Measurements from ENCODE around the gene TRIM74. TPM values are rescaled to one million over a fixed set of nuclear protein-coding genes. Genes with fewer than 3 reads are reported as not detected.
"Not testable (repeated sequence)": the region's sequence is repeated elsewhere in the genome, so short reads cannot be mapped to it uniquely, and the experiment has no call there.

The TRIM74 gene
- total RNA-seq, 2 experiments from 2014 or later: 0.72 to 0.86 TPM

- DNase-seq; intact Hi-C loops (cut with micrococcal nuclease); H3K4me3 Mint-ChIP-seq; CTCF ChIA-PET; H3K36me3 Mint-ChIP-seq (ENCODE audit: low read depth); H3K9me3 Mint-ChIP-seq; H3K27me3 Mint-ChIP-seq (ENCODE audit: low read depth); H3K4me1 Mint-ChIP-seq (ENCODE audit: low read depth); H3K27ac Mint-ChIP-seq: not testable (repeated sequence)
Observed at GRCh38 chr7:72949276-72949675, 20.0 kb downstream of the TRIM74 start.

DNA sequence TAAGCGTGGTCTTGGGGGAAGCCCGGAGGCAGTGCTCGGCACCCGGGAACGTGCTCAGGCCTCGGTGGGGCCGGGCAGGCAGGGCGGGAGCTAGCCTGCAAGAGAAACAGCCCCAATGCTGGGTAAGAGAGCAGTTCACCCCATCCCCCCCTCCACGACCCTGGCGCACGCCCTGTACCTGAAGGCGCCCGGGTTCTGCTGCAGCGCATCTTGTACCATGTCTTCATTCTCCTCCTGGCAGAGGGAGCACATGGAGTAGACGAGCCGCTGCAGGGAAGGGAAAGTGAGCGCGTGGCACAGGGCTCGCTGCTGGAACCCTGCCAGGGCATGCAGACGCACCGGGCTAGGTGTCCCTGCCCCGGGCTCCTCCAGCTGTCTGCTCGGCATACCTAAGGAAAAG is 20.6 kb downstream of the TRIM74 start:
- H3K9me3 Mint-ChIP-seq; H3K36me3 Mint-ChIP-seq (ENCODE audit: low read depth); H3K4me3 Mint-ChIP-seq; H3K27me3 Mint-ChIP-seq (ENCODE audit: low read depth); H3K27ac Mint-ChIP-seq; CTCF ChIA-PET; intact Hi-C loops (cut with micrococcal nuclease); DNase-seq; H3K4me1 Mint-ChIP-seq (ENCODE audit: low read depth): not testable (repeated sequence)

DNA sequence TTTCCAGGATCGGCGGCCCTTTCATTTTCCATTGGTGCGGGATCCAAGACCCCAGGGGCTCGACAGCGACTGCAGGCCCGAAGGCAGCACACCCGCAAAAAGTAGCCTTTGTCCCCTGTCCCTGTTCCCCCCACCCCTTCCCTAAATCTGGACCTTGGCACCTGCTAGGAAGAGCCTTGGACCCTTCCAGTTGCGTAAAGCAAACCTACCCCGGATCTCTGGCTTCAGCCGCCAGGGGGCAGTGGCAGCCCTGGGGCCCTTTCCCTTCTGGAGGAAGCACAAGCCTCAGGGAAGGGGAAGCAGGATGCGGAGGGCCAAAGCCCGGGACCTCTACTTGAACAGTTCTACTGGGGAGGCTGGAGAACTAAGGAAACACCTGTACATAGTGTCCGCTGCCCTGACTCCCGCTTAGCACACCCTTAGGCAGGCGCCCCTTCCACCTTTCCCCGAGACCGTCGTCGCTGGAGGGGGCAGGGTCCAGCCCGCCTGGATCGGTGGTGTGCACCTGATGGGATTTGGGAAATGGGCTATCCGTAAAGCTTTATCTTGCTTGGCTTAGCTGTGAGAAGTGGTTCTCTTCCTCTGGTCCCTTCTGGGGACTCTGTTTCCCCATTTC is 23.0 kb downstream of the TRIM74 start:
- H3K4me1 Mint-ChIP-seq (ENCODE audit: low read depth): not testable (repeated sequence)

GRCh38 chr7:72945597-72945996 is 23.7 kb downstream of the TRIM74 start:
- H3K4me1 Mint-ChIP-seq (ENCODE audit: low read depth); H3K36me3 Mint-ChIP-seq (ENCODE audit: low read depth); H3K4me3 Mint-ChIP-seq; H3K9me3 Mint-ChIP-seq; DNase-seq; H3K27me3 Mint-ChIP-seq (ENCODE audit: low read depth); CTCF ChIA-PET; intact Hi-C loops (cut with micrococcal nuclease): not testable (repeated sequence)
- H3K27ac Mint-ChIP-seq: peak overlapping the region; percentile 41

More for the DNA sequence above, 23.0 kb downstream of the TRIM74 start:
- H3K4me3 Mint-ChIP-seq; H3K36me3 Mint-ChIP-seq (ENCODE audit: low read depth); CTCF ChIA-PET; H3K27me3 Mint-ChIP-seq (ENCODE audit: low read depth); H3K27ac Mint-ChIP-seq; H3K9me3 Mint-ChIP-seq; DNase-seq; intact Hi-C loops (cut with micrococcal nuclease): not testable (repeated sequence)

GRCh38 chr7:72944937-72945336 is 24.3 kb downstream of the TRIM74 start:
- CTCF ChIA-PET; H3K36me3 Mint-ChIP-seq (ENCODE audit: low read depth): not testable (repeated sequence)

DNA sequence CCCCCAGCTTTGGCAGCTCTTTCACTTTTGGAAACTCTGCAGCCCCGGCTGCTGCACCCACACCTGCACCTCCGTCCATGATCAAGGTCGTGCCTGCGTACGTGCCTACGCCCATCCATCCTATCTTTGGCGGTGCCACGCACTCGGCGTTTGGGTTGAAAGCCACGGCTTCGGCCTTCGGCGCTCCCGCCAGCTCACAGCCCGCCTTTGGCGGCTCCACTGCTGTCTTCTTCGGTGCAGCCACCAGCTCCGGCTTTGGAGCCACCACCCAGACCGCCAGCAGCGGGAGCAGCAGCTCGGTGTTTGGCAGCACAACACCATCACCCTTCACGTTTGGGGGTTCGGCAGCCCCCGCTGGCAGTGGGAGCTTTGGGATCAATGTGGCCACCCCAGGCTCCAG is 26.3 kb downstream of the TRIM74 start:
- H3K27me3 Mint-ChIP-seq (ENCODE audit: low read depth); CTCF ChIA-PET; H3K9me3 Mint-ChIP-seq; H3K4me3 Mint-ChIP-seq; H3K4me1 Mint-ChIP-seq (ENCODE audit: low read depth); DNase-seq; intact Hi-C loops (cut with micrococcal nuclease); H3K27ac Mint-ChIP-seq: not testable (repeated sequence)
- peaks cover 15% of the 10 kb centered on the region for H3K36me3 Mint-ChIP-seq (ENCODE audit: low read depth)

More at GRCh38 chr7:72944937-72945336, 24.3 kb downstream of the TRIM74 start:
- DNase-seq; H3K27ac Mint-ChIP-seq; H3K4me1 Mint-ChIP-seq (ENCODE audit: low read depth); H3K9me3 Mint-ChIP-seq; H3K27me3 Mint-ChIP-seq (ENCODE audit: low read depth); H3K4me3 Mint-ChIP-seq; intact Hi-C loops (cut with micrococcal nuclease): not testable (repeated sequence)

DNA sequence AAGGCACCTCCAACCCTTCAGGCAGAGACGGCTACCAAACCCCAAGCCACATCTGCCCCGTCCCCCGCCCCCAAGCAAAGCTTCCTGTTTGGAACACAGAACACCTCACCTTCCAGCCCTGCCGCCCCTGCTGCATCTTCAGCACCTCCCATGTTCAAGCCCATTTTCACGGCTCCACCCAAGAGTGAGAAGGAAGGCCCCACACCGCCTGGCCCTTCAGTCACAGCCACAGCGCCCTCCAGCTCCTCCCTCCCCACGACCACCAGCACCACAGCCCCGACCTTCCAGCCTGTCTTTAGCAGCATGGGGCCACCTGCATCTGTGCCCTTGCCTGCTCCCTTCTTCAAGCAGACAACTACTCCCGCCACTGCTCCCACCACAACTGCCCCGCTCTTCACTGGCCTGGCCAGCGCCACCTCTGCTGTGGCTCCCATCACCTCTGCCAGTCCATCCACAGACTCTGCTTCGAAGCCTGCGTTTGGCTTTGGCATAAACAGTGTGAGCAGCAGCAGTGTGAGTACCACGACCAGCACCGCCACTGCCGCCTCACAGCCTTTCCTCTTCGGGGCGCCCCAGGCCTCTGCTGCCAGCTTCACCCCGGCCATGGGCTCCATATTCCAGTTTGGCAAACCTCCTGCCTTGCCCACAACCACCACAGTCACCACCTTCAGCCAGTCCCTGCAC is 27.1 kb downstream of the TRIM74 start:
- DNase-seq; intact Hi-C loops (cut with micrococcal nuclease); CTCF ChIA-PET: not testable (repeated sequence)

DNA sequence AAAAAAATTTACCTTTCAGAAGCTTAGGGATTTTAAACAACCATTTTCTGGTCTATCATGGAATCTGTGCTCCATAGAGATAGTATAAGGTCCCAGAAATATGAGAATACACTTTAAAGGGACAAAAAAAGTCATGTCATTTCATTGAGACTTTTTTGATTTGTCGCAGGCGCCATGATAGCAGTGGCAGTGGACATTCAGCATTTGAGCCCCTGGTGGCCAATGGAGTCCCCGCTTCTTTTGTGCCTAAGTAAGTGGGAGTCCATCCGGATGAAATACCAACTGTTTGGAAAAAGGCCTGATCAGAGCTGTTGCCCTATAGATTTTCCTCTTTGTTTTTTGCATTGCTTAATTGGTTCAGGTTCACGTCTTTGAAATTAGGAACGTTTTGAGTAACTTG is 41.0 kb downstream of the TRIM74 start:
- H3K27ac Mint-ChIP-seq: not testable (repeated sequence)
- peaks cover 39% of the 10 kb centered on the region for H3K36me3 Mint-ChIP-seq (ENCODE audit: low read depth)

More for the DNA sequence above, 27.1 kb downstream of the TRIM74 start:
- not testable (repeated sequence) for H3K27me3 Mint-ChIP-seq (ENCODE audit: low read depth); H3K9me3 Mint-ChIP-seq; H3K27ac Mint-ChIP-seq; H3K4me1 Mint-ChIP-seq (ENCODE audit: low read depth); H3K4me3 Mint-ChIP-seq
- peaks cover 16% of the 10 kb centered on the region for H3K36me3 Mint-ChIP-seq (ENCODE audit: low read depth)

DNA sequence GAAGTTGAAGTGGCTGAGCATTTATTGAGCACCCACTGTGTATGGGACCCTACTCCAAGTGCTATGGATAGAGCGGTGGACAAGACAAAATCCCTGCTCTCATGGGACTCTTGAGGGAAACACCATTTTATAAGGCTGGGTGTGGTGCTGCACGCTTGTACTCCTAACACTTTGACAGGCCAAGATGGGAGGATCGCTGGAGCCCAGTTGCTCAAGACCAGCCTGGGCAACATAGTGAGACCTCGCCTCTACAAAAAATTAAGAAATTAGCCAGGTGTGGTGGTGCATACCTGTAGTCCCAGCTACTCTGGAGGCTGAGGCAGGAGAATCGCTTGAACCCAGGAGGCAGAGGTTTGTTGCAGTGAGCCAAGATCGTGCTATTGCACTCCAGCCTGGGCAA is 41.5 kb downstream of the TRIM74 start:
- H3K27ac Mint-ChIP-seq; DNase-seq; intact Hi-C loops (cut with micrococcal nuclease); H3K27me3 Mint-ChIP-seq (ENCODE audit: low read depth); H3K4me3 Mint-ChIP-seq; H3K9me3 Mint-ChIP-seq: not testable (repeated sequence)
- CTCF ChIA-PET: interaction anchor here (0.6 to 1.3 kb wide), 2 partner anchors 13 to 27 kb away, joined by 3 to 6 read pairs; no protein-coding TSS in a partner anchor
- Mint-ChIP-seq H3K4me1 (ENCODE audit: low read depth) (peaks cover 28% of the 10 kb centered on the region), H3K36me3 (ENCODE audit: low read depth) (peaks cover 39% of the 10 kb centered on the region)

More for the DNA sequence above, 41.0 kb downstream of the TRIM74 start:
- CTCF ChIA-PET: interaction anchor here (0.6 kb wide), 1 partner anchor 27 kb away, joined by 3 read pairs; no protein-coding TSS in a partner anchor
- intact Hi-C loops (cut with micrococcal nuclease); DNase-seq; H3K4me3 Mint-ChIP-seq; H3K9me3 Mint-ChIP-seq; H3K27me3 Mint-ChIP-seq (ENCODE audit: low read depth): not testable (repeated sequence)
- H3K4me1 Mint-ChIP-seq (ENCODE audit: low read depth): peaks cover 26% of the 10 kb centered on the region

DNA sequence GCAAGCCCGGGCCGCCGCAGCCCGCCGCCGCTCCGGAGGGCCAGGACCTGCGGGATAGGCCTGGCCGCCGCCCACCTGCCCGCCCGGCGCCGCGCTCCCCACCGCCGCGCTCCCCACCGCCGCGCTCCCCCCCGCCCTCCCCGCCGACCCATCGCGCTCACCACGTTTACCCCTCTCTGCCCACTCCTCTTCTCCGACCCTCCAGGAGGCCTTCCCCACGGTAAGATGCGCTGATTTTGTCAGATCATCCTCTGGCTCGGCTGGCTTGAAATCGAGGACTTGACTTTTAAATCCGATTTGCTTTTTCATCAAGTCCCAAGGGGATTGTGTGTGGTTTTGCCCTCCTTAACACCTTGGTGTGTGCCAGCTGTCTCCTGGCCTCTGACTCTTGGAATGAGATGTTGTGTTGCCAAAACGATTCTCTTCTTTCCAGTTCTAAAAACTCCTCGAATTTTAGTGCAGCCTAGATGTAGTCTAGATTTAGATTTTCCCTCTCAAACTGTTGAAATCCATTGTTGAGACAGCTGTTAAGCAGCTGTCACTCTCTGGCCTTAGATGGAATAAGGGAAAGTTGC is 43.6 kb downstream of the TRIM74 start:
- Mint-ChIP-seq H3K9me3 (no peaks in the 10 kb centered on the region), H3K4me3 (peak overlapping the region; percentile 96), H3K27me3 (ENCODE audit: low read depth) (no peaks in the 10 kb centered on the region), H3K4me1 (ENCODE audit: low read depth) (peaks cover 28% of the 10 kb centered on the region), H3K36me3 (ENCODE audit: low read depth) (peaks cover 38% of the 10 kb centered on the region), H3K27ac (peak overlapping the region; percentile 78)
- CTCF ChIA-PET: no interaction called here
- DNase-seq: no peak
- intact Hi-C loops (cut with micrococcal nuclease): no loop called here

DNA sequence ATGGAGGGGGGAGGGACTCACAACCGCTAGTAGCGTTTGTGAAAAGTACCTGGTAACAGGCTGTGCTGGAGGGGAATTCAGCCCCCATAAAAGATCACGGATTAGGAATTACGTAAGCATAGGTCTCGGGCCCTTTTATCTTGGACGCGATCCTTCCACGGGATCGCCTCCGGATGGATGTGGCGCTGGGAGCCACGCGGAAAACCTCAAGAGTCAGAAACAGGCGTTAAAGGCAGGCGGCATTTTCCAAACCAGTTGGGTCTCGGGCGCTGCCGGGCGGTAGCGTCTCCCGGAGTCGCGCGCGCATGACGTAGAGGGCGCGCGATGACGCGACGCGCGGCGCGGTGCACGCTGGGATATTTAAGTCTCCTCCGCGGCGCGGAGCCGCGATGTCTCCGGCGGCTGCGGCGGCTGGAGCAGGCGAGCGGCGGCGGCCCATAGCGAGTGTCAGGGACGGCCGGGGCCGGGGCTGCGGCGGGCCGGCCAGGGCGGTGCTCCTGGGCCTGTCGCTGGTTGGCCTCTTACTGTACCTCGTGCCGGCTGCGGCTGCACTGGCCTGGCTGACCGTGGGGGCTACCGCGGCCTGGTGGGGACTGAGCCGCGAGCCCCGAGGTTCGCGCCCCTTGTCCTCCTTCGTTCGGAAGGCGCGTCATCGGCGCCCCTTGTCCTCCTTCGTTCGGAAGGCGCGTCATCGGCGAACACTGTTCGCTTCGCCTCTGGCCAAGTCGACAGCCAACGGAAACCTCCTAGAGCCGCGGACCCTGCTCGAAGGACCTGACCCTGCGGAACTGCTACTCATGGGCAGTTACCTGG is 44.3 kb downstream of the TRIM74 start, which contains the start of gene POM121:
Gene POM121 (plus strand): TSS at position 363 of the 813 bp plus-strand sequence. CDS start 27 bp downstream, at position 390.
- no peaks in the 10 kb centered on the region for H3K9me3 Mint-ChIP-seq
- peak within 1 kb of the TSS; percentile 98 for H3K27ac Mint-ChIP-seq
- peak within 1 kb of the TSS; percentile 96 for H3K4me3 Mint-ChIP-seq
- H3K4me1 Mint-ChIP-seq (ENCODE audit: low read depth): peaks cover 28% of the 10 kb centered on the region
- peak; percentile 85 for DNase-seq
- intact Hi-C loops (cut with micrococcal nuclease): loop anchor here (1.0 kb wide), 1 partner anchor 97 kb away; the partner anchor contains the start of gene TYW1B
- H3K27me3 Mint-ChIP-seq (ENCODE audit: low read depth): no peaks in the 10 kb centered on the region
- peaks cover 35% of the 10 kb centered on the region for H3K36me3 Mint-ChIP-seq (ENCODE audit: low read depth)
- CTCF ChIA-PET: no interaction called here

GRCh38 chr7:72924386-72924732 is 44.9 kb downstream of the TRIM74 start:
- intact Hi-C loops (cut with micrococcal nuclease): loop anchor here (1.0 kb wide), 1 partner anchor 96 kb away; the partner anchor contains the start of gene TYW1B
- peak overlapping the region; percentile 96 for H3K4me3 Mint-ChIP-seq
- H3K9me3 Mint-ChIP-seq: no peaks in the 10 kb centered on the region
- H3K36me3 Mint-ChIP-seq (ENCODE audit: low read depth): peaks cover 35% of the 10 kb centered on the region
- CTCF ChIA-PET: no interaction called here
- no peak for DNase-seq
- H3K27me3 Mint-ChIP-seq (ENCODE audit: low read depth): no peaks in the 10 kb centered on the region
- peaks cover 28% of the 10 kb centered on the region for H3K4me1 Mint-ChIP-seq (ENCODE audit: low read depth)
- H3K27ac Mint-ChIP-seq: peak overlapping the region; percentile 98
